GM19438 (cell line): ENCODE results near the gene SPIN1.

Source experiments
- ATAC-seq: cut with Tn5 transposase; IDR thresholded peaks from one replicate; pipeline ENCODE4 v1.9.1; 2021; ENCODE audit warnings: low read depth; ENCODE audit not compliant: unreplicated experiment

Gene SPIN1

DNA sequence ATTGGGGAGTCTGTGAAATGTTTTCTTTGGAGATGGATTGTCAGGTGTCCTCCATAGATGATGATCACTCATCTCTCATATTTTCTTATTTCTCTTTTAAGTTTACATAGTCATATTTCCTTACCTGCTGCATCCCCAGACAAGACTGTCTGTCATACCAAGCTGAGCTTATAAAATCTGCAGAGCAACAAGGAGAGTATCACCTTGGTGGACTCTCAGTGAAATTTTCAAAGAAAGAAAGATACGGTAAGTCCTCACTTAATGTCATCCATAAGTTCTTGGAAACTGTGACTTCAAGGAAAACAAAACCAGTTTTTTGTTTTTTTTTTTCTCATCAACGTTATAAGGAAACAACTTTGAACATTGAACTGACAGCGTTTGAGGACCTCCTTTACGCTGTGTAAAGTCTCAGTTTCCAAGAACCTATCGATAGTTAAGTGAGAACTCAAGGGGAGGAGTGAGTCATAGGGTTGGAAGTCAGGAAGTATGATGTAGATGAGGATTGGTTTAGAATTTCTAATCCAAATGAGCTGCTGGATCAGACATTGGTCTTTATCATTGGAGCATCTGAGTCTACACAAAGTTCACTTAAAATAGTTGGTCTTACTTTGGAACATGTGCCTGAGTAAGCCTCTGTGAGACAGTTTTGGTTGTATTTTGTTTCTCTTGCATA lies 45.5 kb downstream of the SPIN1 start:
- ATAC-seq = no peak

DNA sequence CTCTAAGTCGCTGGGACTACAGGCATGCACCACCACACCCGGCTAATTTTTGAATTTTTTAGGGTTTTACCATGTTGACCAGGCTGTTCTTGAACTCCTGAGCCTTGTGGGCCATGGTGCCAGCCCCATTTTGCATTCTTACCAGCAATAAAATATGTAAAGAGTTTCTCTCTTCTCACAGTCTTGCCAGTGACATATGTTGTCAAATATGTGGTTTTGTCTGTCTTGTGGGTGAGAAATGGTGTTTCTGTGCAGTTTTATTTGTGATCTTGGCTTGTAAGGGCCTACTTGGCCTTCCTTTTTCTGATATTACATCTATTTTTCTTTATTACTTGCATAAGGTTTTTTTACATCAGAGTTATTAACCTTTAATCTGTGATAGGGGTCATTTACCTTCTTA lies 47.1 kb downstream of the SPIN1 start:
- ATAC-seq = no peak

DNA sequence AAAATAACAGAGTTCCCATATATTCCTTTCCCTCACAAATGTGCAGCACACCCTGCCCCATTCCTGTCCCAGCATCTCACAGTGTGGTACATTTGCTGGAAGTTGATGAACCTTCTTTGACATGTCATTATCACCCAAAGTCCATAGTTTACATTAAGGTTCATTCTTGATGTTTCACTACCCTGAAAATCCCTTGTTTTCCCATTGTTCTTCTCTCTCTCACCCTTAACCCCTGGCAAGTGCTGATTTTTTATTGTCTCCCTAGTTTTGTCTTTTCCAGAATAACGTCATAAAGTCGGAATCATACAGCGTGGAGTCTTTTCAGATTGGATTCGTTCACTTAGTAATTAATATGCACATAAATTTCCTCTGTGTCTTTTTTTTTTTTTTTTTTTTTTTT lies 48.1 kb downstream of the SPIN1 start:
- no peak for ATAC-seq

DNA sequence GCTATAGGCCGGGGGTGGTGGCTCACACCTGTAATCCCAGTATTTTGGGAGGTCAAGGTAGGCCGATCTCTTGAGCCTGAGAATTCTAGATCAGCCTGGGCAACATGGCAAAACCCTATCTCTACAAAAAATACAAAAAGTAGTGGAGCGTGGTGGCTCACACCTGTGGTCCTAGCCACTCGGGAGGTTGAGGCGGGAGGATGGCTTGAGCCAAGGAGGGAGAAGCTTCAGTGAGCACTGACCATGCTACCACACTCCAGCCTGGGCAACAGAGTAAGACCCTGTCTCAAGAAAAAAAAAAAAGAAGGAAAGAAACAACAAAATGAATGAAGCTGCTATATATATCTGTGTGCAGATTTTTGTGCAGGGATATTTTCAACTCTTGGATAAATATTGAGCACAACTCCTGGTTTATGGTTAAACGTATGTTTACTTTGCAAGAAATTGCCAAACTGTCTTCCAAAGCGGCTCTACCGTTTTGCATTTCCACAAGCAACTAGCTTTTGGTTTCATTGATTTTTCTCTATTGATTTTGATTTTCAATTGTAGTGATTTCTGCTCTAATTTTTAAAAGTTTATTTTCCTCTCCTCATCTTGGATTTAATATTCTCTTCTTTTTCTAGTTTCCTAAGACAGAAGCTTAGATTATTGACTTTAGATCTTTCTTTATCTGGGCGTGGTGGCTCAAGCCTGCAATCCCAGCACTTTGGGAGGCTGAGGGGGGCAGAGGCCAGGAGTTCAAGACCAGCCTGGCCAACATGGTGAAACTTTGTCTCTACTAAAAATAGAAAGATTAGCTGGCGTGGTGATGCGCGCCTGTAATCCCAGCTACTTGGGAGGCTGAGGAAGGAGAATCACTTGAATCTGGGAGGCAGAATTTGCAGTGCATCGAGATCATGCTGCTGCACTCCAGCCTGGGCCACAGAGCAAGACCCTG lies 49.2 kb downstream of the SPIN1 start:
- ATAC-seq = no peak

DNA sequence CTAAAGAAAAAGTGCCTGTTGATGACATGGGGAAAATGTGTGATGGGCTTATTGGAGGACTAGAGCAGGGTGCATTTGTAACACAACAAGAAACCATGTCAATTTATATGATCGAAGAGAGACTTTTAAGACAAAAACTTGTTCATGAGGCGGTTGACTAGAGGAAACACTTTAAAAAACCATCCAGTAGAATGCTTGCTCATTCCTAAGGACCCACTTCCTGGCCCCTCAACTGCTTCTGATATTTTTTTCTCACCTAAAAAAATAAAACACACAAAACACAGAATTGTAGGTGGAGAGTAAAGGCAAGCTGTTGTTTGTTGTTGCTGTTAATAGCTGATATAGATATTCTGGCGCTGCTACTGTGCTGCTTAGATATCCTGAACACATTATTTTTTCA lies 50.6 kb downstream of the SPIN1 start:
- no peak for ATAC-seq

DNA sequence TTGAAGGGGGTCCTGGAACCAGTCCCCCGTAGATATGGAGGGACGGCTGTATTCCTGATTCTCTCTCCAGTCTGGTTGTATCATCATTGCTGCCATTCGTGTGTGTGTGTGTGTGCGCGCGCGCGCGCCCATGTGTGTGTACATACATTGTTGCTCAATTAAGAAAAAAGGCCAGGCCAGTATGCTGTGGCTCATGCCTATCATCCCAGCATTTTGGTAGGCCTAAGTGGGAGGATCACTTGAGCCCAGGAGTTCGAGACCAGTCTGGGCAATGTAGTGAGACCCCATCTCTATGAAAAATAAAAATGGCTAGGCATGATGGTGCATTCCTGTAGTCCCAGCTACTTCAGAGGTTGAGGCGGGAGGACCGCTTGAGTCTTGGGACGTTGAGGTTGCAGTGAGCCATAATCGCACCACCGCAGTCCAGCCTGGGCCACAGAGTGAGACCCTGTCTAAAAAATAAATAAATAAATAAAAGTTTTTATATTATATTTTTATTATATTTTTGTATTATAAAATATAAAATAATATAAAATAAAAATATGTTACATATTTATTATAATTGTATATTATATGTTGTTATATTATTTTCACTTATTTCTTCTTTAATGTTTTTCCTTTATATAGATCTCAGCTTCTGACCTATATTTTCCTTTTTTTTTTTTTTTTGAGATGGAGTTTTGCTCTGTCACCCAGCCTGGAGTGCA lies 53.2 kb downstream of the SPIN1 start:
- ATAC-seq = no peak

DNA sequence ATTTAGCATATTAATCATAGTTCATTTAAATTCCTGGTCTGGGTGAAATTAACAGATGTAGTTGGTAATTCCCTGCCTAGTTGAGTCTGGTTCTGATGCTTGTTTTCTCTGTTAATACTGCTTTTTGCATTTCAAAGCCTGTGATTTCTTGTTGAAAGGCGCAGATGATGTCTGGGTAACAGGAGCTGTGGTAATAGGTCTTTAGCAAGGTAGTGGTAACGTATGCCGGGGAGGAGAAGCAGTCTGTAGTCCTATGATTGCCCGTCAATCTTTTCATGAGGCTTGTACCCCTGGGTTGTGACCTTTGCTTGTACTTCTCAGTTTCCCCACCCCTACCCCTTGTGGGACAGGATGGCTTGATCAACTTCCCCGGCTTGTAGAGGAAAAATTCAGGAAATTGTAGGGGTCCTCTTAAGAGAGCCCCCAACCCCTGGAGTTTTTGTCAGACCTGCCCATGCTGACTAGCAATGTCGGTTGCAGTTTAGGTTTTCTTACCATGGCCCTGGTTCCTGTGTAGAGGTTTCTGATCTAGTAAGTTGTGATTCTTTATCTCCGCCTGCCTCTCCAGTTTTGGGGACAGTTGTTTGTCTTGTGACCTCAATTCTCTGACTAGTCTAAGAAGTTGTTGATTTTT lies 55.4 kb downstream of the SPIN1 start:
- no peak for ATAC-seq

DNA sequence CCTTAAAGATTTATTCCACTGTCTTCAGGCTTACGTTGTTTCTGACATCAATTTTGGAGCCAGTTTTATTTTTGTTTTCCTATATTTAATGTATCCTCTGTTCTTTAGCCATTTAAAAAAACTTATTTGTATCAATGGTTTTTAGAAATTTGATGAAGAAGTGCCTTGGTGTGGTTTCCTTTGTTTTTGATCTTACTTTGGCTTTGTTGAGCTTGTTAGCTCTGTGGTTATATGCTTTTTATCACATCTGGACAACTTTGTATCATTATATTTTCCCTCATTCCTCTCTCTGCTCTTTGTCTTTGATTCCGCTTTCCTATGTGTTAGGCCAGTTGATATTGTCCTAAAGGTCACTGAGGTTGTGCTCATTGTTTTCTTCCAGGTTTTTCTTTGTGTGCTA lies 58.5 kb downstream of the SPIN1 start:
- ATAC-seq = no peak

DNA sequence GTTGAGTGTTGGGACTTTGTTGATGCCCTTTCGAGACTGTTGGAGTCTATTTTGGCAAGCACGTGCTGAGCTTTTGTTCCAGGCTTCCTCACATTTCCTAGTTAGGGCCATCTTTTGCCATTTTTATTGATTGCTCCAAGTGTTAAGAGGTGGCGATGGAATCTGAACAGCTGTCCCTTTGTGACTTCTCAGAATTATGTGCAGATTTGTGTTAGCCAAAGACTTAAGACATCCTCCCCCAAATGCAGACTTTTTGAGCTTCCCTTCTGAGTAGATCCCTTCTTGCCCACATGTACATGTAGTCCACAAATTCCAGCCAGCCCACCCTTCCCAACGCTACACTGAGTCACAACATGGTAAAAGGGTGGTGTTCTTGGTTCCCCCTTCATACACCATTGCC lies 59.2 kb downstream of the SPIN1 start:
- ATAC-seq = no peak

DNA sequence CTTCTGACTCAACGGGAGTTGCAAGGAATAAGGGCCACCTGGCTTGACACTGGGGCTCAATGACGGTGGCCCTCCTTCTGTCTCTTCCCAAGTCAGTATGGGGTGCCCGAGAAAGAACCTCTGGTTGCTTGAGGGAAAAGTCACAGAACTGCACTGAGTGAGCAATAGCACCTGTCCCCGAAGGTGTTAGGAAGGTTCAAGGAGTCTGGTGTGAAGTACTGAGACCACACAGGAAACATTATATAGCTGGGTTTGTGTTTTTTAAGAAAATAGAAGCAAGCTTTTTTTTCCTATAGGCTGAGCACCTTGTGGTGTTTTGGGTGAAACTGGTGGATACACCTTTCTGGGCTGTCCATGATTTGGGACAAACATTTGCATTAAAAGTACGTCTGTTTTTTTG lies 62.9 kb downstream of the SPIN1 start:
- no peak for ATAC-seq

DNA sequence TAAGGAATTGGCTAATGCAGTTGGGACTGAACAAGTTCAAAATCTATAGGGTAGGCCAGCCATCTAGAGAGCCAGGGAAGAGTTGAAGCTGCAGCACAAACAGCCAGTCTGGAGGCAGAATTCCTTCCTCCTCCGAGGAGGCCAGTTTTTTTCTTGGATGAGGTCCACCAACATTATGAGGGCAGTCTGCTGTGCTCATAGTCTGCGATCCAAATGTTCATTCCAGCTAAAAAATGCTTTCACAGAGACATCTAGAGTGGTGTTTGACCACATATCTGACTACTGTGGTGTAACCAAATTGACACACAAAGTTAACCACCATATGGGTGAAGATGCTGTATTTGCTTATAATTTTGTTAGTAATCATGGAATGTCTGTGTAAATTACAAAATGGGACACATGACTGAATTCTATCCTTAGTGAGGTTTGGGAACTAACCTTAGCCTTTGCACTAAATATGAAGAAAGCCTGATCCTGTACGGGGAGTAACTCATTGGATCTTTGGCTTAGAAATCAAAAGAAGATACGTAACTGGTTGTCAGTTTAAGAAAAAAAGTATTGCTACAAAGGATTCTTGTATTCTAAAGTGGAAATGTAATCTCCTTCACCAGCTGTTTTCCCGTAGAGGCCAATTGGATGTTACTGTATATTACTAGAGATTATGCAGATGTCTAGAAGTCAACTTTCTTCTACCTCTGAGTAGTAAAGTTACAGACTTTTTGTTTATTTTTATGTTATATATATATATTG lies 70.6 kb downstream of the SPIN1 start:
- ATAC-seq = no peak

DNA sequence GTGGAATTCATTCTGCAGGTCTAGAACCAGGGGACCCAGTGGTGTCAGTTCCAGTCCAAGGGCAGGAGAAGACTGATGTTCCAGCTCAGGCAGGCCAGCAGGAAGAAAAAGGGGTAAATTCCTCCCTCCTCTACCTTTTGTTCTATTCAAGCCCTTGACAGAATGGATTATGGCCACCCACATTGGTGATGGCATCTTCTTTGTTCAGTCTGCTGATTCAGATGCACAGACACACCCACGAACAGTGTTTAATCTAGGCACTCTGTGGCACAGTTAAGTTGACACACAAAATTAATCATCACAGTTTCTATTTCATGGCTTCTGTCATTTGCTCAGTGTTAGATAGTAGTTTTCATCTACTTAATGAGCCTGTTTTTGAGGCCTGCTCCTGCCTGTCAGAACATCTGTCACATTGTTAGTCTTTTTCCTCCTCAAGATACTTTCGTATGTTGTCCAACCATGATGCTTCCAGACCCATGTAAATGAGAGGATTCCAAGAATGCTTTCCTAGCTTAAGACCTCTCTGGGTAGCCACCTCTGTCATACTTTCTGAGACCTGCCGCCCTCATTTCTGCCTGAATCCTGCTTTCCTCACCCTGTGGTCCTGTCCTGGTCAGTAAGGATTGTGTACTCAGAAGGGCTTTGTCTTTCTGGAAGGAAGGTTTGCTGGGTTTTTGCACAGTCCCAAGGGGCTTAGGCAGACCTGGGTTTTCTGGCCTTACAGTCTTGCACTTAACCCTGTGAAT lies 72.5 kb downstream of the SPIN1 start:
- ATAC-seq = no peak

DNA sequence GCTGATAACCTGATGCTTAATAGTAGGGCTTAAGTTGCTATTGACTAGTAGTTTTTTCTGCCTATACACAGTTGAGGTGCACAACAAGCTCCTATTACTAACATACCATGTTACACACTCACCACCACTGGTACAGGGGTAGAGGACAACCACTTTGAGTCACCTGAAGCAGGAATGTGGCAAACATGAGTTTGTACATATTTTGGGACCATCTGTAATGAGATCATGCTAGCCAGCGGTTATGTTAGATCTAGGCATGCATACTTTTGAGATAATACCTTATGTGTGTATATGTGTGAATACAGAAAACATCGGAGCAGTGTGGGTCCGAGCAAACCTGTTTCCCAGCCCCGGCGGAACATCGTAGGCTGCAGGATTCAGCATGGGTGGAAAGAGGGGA lies 73.9 kb downstream of the SPIN1 start:
- ATAC-seq = no peak

DNA sequence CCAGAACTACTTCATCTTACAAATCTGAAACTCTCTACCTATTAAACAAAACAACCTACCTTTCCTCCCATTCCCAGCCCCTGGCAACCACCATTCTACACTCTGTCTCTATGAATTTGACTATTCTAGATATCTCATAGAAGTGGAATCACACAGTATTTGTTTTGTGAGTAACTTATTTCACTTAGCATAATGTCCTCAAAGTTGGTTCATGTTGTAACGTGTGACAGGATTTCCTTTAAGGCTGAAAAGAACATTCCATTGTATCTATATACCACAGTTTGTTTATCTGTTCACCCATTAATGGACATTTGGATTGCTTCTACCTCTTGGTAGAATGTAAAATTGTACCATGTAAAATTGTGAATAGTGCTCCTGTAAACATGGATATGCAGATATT lies 76.6 kb downstream of the SPIN1 start:
- no peak for ATAC-seq

DNA sequence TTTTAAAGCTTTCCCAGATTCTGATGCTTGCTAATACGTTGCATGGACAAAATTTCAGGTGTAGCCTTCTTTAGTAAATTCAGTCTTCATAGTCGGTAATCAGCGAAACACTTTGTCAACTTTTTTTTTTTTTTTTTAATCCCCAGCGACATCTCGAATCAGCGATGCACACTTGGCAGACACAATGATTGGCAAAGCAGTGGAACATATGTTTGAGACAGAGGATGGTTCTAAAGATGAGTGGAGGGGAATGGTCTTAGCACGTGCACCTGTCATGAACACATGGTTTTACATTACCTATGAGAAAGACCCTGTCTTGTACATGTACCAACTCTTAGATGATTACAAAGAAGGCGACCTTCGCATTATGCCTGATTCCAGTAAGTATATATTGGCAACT lies 80.0 kb downstream of the SPIN1 start:
- no peak for ATAC-seq

DNA sequence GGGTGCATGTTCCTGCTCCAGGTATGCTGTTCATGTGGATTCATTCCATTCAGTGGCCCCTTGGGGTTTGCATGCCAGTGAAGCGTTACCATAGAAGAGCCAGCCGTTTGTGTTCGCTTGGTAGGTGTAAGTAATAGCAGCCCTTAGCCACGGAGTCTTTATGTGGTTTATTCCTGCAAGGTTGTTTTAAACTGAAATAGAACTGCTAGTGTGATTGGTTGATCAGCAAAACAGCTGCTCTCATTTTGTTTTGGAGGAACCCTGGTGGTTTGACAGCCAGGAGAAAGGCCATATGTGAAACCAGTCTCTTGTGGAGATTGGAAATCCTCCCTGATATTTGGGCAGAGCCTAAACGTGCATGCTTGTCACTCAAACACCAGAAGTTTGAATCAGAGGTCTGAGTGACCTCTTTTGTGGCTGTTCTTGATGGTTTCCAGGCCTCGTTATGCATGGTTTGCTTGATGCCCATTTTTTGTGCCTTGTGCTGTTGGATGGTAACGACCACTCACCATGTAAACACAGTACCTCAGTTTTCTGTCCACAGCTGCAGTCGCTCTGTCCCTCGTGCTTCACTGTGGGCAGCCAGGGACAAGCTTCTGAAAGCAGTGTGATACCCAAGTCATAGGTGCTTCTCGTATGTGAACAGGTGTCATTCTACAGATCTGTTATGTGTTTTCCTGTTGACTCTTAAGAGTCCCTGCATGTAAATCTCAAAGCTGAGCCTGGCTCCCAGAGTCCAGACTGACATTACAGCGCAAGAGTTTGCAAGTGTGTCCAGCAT lies 88.4 kb downstream of the SPIN1 start:
- ATAC-seq = no peak

DNA sequence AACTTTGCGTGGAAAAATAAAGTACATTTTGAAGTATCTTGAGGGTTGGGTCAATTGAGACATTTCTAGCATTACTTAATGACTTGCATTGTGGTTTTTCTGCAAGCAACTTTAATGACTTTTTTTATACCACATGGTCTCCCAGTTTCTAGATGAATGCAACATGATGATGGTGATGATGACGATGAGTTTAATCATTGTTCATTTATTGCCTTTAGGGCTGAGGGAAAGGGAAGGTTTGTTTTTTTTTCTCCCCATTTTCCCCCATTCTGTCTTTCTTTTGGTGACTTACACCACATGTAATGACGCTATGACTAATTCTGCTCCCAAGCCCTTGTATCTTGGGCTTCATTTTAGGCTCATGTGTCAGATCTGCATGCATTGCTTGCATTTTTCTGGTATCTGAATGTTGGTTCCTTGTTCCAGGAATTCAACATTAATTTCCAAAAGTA lies 89.1 kb downstream of the SPIN1 start:
- ATAC-seq = no peak

DNA sequence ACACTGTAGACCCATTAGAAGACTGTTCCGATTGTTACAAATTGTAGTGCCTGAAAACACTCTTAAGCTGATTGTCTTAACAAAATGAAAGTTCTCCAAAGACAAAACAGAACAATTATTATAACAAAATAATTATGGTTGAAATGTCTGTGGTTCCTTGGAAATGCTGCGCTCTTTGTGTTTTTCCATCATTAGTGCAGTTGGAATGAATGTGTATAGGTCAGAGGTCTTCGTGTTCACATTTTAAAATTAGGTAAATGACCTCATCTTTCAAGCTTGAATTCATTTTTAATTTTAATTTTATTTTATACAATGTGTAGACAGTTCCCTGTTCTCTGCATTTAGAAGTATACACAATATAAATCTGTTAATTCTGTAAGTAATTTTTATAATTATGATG lies 90.0 kb downstream of the SPIN1 start:
- ATAC-seq = no peak

DNA sequence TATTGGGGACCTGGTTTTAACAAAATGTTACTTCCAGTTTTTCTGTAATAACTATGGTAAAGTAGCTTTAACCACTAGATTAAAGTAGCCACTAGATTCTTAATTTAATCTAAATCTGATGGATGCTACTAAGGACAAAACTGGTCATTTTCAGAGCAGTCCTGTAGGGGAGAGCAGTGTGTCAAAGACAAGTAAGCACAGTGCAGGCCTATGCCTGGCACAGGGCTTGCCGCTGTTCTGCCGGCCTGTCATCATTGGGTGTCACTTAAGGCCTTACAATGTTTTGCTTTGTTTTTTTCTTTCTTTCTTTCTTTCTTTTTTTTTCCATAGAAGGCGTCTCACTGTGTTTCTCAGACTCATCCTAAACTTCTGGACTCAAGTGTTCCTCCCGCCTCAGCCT lies 93.7 kb downstream of the SPIN1 start:
- no peak for ATAC-seq
